A549 (cell line): ENCODE data around the gene IGSF9. TPM values are rescaled to one million over a fixed set of nuclear protein-coding genes. Genes with fewer than 3 reads are reported as not detected.
"Not testable (repeated sequence)": the region's sequence is repeated elsewhere in the genome, so short reads cannot be mapped to it uniquely, and the experiment has no call there.

ENCODE experiments used
- ATAC-seq, 2 experiments: fragments of 200-7000 bp in 1 of 2; fragments of >200 bp in 1 of 2; cut with Nextera tagmentation in 1 of 2; cut with Tn5 transposase in 1 of 2; 3 replicates each; pipeline versions ENCODE4 v1.8.0 to v1.9.1; 2018 to 2020; ENCODE audit warnings: mild to moderate bottlenecking in 1 of 2, moderate library complexity in 1 of 2
- CTCF ChIA-PET: fragments of 300-600 bp; sonication (Branson Sonifier 250); formaldehyde crosslinking; extraction: SDS; loops from one replicate; lab custom pipeline; 2021; ENCODE audit warnings: antibody characterized with exemption, inconsistent platforms; lab: Yijun Ruan, JAX
- POLR2A ChIA-PET: fragments of 350-600 bp; formaldehyde crosslinking; extraction: SDS; loops from one replicate; lab custom pipeline; 2021; ENCODE audit warnings: antibody characterized with exemption, inconsistent platforms; lab: Yijun Ruan, JAX
- DNase-seq, 2 experiments: peaks; one replicate each; pipeline versions ENCODE4 v3.0.0 to v3.0.0-alpha.2; 2011 to 2016; ENCODE audit warnings: low read depth in 1 of 2, low spot score in 1 of 2
- FAIRE-seq: peaks from 2 replicates; lab custom pipeline; 2011; peaks lifted over from hg19 to GRCh38; lab: Jason Lieb, UNC
- H3K27ac ChIP-seq, 2 experiments: fragments of >200 bp; sonication (Bioruptor Twin); formaldehyde crosslinking; 3 replicates each; pipeline ENCODE4 v1.5.1; 2016 to 2017
- H3K4me1 ChIP-seq: fragments of >200 bp; sonication (Bioruptor Twin); formaldehyde crosslinking; 3 replicates; pipeline ENCODE4 v1.6.1; 2016
- H3K4me2 ChIP-seq: fragments of >200 bp; sonication (Bioruptor Twin); formaldehyde crosslinking; 3 replicates; pipeline ENCODE4 v1.6.1; 2016
- H3K4me3 ChIP-seq: fragments of >200 bp; sonication (Bioruptor Twin); formaldehyde crosslinking; 3 replicates; pipeline ENCODE4 v1.5.1; 2016
- H3K9me3 ChIP-seq: fragments of >200 bp; sonication (Bioruptor Twin); formaldehyde crosslinking; 3 replicates; pipeline ENCODE4 v1.6.1; 2016
- BCL3 ChIP-seq: fragments of >200 bp; sonication (Bioruptor Twin); formaldehyde crosslinking; IDR thresholded peaks from 3 replicates; pipeline ENCODE4 v1.6.1; 2016
- BHLHE40 ChIP-seq: IDR thresholded peaks from 2 replicates; pipeline ENCODE4 v1.6.1; 2012; ENCODE audit warnings: low read depth, low read length, inconsistent platforms
- CBX8 ChIP-seq: fragments of 200-600 bp; sonication (generic); IDR thresholded peaks from 2 replicates; pipeline ENCODE4 v1.6.1; 2016
- CHD2 ChIP-seq: fragments of 150-350 bp; IDR thresholded peaks from 2 replicates; pipeline ENCODE4 v1.6.1; 2014; ENCODE audit warnings: low read length; ENCODE audit not compliant: partially characterized antibody
- CHD4 ChIP-seq: fragments of 200-600 bp; sonication (generic); IDR thresholded peaks from 2 replicates; pipeline ENCODE4 v1.6.1; 2016; ENCODE audit warnings: antibody characterized with exemption, mild to moderate bottlenecking, borderline replicate concordance
- E2F6 ChIP-seq: IDR thresholded peaks from 2 replicates; pipeline ENCODE4 v1.6.1; 2012; ENCODE audit warnings: low read depth, borderline replicate concordance
- EHMT2 ChIP-seq: fragments of 200-600 bp; sonication (generic); IDR thresholded peaks from 2 replicates; pipeline ENCODE4 v1.6.1; 2016; ENCODE audit warnings: antibody characterized with exemption, low read depth, mild to moderate bottlenecking, moderate library complexity
- ESRRA ChIP-seq: fragments of 150-350 bp; IDR thresholded peaks from 2 replicates; pipeline ENCODE4 v1.6.1; 2014; ENCODE audit warnings: mild to moderate bottlenecking, low read length, borderline replicate concordance
- FOSB ChIP-seq: fragments of 250-450 bp; sonication (Bioruptor Pico); IDR thresholded peaks from 2 replicates; pipeline ENCODE4 v1.5.0; 2020; ENCODE audit warnings: mild to moderate bottlenecking, moderate library complexity
- FOSL2 ChIP-seq, 2 experiments: fragments of 450-650 bp in 1 of 2; fragments of >200 bp in 1 of 2; sonication (Bioruptor Twin) in 1 of 2; formaldehyde crosslinking; IDR thresholded peaks; 2 replicates each; pipeline versions ENCODE4 v1.5.0 to v1.6.1; 2016 to 2020; ENCODE audit warnings: mild to moderate bottlenecking in 1 of 2, moderate library complexity in 1 of 2
- HDAC2 ChIP-seq: fragments of 200-600 bp; sonication (generic); IDR thresholded peaks from 2 replicates; pipeline ENCODE4 v1.6.1; 2016
- HEYL ChIP-seq: fragments of 250-450 bp; sonication (Bioruptor Pico); IDR thresholded peaks from 2 replicates; pipeline ENCODE4 v1.8.0; 2021; ENCODE audit warnings: mild to moderate bottlenecking, moderate library complexity
- HOXA7 ChIP-seq: fragments of 250-450 bp; sonication (Bioruptor Pico); IDR thresholded peaks from 2 replicates; pipeline ENCODE4 v1.5.0; 2020; ENCODE audit warnings: mild to moderate bottlenecking, moderate library complexity
- HOXB13 ChIP-seq: fragments of 250-450 bp; sonication (Bioruptor Pico); IDR thresholded peaks from 2 replicates; pipeline ENCODE4 v1.5.0; 2020; ENCODE audit warnings: low read depth, mild to moderate bottlenecking, moderate library complexity
- JUNB ChIP-seq: fragments of >200 bp; sonication (Bioruptor Twin); formaldehyde crosslinking; IDR thresholded peaks from 2 replicates; pipeline ENCODE4 v1.6.1; 2016
- KDM1A ChIP-seq: fragments of 200-600 bp; sonication (generic); IDR thresholded peaks from 2 replicates; pipeline ENCODE4 v1.6.1; 2016; ENCODE audit warnings: low read depth, mild to moderate bottlenecking
- NFE2L2 ChIP-seq: fragments of 150-350 bp; conservative IDR thresholded peaks from 2 replicates; pipeline ENCODE4 v1.6.1; 2014; ENCODE audit warnings: low read length
- NR3C1 ChIP-seq: fragments of >200 bp; sonication (Bioruptor Twin); formaldehyde crosslinking; IDR thresholded peaks from 3 replicates; pipeline ENCODE4 v1.6.1; 2017
- PBX3 ChIP-seq: IDR thresholded peaks from 2 replicates; pipeline ENCODE4 v1.6.1; 2012
- PHF8 ChIP-seq: fragments of 200-600 bp; sonication (generic); IDR thresholded peaks from 2 replicates; pipeline ENCODE4 v1.6.1; 2016; ENCODE audit warnings: low read depth, mild to moderate bottlenecking, antibody characterized with exemption, moderate library complexity, borderline replicate concordance
- RARB ChIP-seq: fragments of 250-450 bp; sonication (Bioruptor Pico); IDR thresholded peaks from 2 replicates; pipeline ENCODE4 v1.8.0; 2021; ENCODE audit warnings: mild to moderate bottlenecking, moderate library complexity
- RFX5 ChIP-seq: fragments of 450-650 bp; IDR thresholded peaks from 2 replicates; pipeline ENCODE4 v1.7.1; 2014; ENCODE audit warnings: antibody characterized with exemption, mild to moderate bottlenecking, moderate library complexity
- RNF2 ChIP-seq: fragments of 200-600 bp; sonication (generic); IDR thresholded peaks from 2 replicates; pipeline ENCODE4 v1.6.1; 2016; ENCODE audit warnings: low read depth, mild to moderate bottlenecking, antibody characterized with exemption, moderate library complexity, borderline replicate concordance
- TP53 ChIP-seq: fragments of 250-450 bp; sonication (Bioruptor Pico); IDR thresholded peaks from 2 replicates; pipeline ENCODE4 v1.5.0; 2021; ENCODE audit warnings: mild to moderate bottlenecking, moderate library complexity
- ZC3H11A ChIP-seq: fragments of 450-650 bp; IDR thresholded peaks from 2 replicates; pipeline ENCODE4 v1.6.1; 2014; ENCODE audit warnings: antibody characterized with exemption, mild to moderate bottlenecking
- ZSCAN20 ChIP-seq: fragments of 250-450 bp; sonication (Bioruptor Pico); IDR thresholded peaks from 2 replicates; pipeline ENCODE4 v1.8.0; 2022; ENCODE audit warnings: mild to moderate bottlenecking, moderate library complexity
- WGBS: methylation state at CpG from one replicate; pipeline ENCODE4 v1.1.6; 2017; ENCODE audit errors: missing lambda C conversion rate; 5-methylcytosine and 5-hydroxymethylcytosine counted together
- polyA plus RNA-seq, 4 experiments: library from polyadenylated mRNA; depleted of rRNA in 3 of 4; stranded (reverse); fragments of >200 nt; fragmentation: RNase III in 1 of 4; extraction: RNeasy Plus Mini Kit Qiagen cat#74134 plus additional on column Dnase treatment in 1 of 4; gene quantifications; 2 replicates in 3 of 4; 3 replicates in 1 of 4; pipeline ENCODE4 v1.2.3, GENCODE V29; 2011 to 2017

The IGSF9 gene
- polyA plus RNA-seq, 2 of the 4 experiments (the other 2 are of a cell fraction) = 0.06 to 0.54 TPM

- FAIRE-seq (no peak), ATAC-seq (no peak), DNase-seq (no peak)
- POLR2A ChIA-PET = no interaction called here
- no peak overlapping the region for H3K4me2 ChIP-seq
- CTCF ChIA-PET = interaction anchor here (1.3 kb wide), 1 partner anchor 775 kb away, joined by 3 read pairs; no protein-coding TSS in a partner anchor
- 53% methylated on average over 1 of the region's 1 CpG for WGBS
- no peak overlapping the region for H3K27ac ChIP-seq
- peaks cover 18% of the 10 kb centered on the region for H3K4me1 ChIP-seq
- no peak overlapping the region for H3K4me3 ChIP-seq
- H3K9me3 ChIP-seq = no peaks in the 10 kb centered on the region
- TF ChIP-seq NR3C1 (no peak), ZSCAN20 (CRISPR knock-in tag) (no peak), BHLHE40 (no peak), KDM1A (no peak)
These were observed 38.5 kb downstream of the IGSF9 start for GRCh38 chr1:159906960-159907359.

- FAIRE-seq, POLR2A ChIA-PET, DNase-seq, ATAC-seq, H3K4me3 ChIP-seq, H3K9me3 ChIP-seq, H3K27ac ChIP-seq, H3K4me1 ChIP-seq, H3K4me2 ChIP-seq: not testable (repeated sequence)
- WGBS = 77% methylated on average over 3 of the region's 3 CpGs
- CTCF ChIA-PET = interaction anchor here (0.6 to 4.0 kb wide), 4 partner anchors 11 to 460 kb away, joined by 4 to 34 read pairs (median 5); no protein-coding TSS in a partner anchor
These were observed 41.4 kb downstream of the IGSF9 start for GRCh38 chr1:159904036-159904435.

GRCh38 chr1:159902541-159902940 lies 42.9 kb downstream of the IGSF9 start:
- H3K27ac ChIP-seq = no peak overlapping the region
- H3K4me2 ChIP-seq = no peak overlapping the region
- no peak for ATAC-seq
- no peak for DNase-seq
- H3K4me3 ChIP-seq = no peak overlapping the region
- WGBS = 99% methylated on average over 3 of the region's 3 CpGs
- POLR2A ChIA-PET = interaction anchor here (0.7 kb wide), 1 partner anchor 15 kb away, joined by 3 read pairs; no protein-coding TSS in a partner anchor
- FAIRE-seq = no peak
- H3K9me3 ChIP-seq = no peaks in the 10 kb centered on the region
- no peak for TF ChIP-seq HOXB13
- TF ChIP-seq PBX3 = no peak
- no peak for TF ChIP-seq FOSL2 (IDR thresholded peaks at IDR 0.05)
- no peak for TF ChIP-seq FOSL2 (CRISPR knock-in tag; IDR thresholded peaks at IDR 0.05)
- no peak for TF ChIP-seq E2F6
- TF ChIP-seq HOXA7 (CRISPR knock-in tag) = no peak
- no peak for TF ChIP-seq CBX8
- no peak for TF ChIP-seq RARB
- TF ChIP-seq ESRRA = no peak
- no peak for TF ChIP-seq ZSCAN20 (CRISPR knock-in tag)
- no peak for TF ChIP-seq NR3C1
- no peak for TF ChIP-seq JUNB
- no peak for TF ChIP-seq RNF2
- no peak for TF ChIP-seq PHF8
- TF ChIP-seq EHMT2 = no peak
- TF ChIP-seq ZC3H11A = no peak
- no peak for TF ChIP-seq TP53 (CRISPR knock-in tag)
- no peak for TF ChIP-seq FOSB (CRISPR knock-in tag)
- CTCF ChIA-PET = interaction anchor here (1.3 to 4.0 kb wide), 4 partner anchors 9 to 105 kb away, joined by 3 to 34 read pairs (median 7); no protein-coding TSS in a partner anchor
- no peaks in the 10 kb centered on the region for H3K4me1 ChIP-seq

GRCh38 chr1:159900755-159901360 lies 44.6 kb downstream of the IGSF9 start:
- Histone ChIP-seq H3K4me1 (no peaks in the 10 kb centered on the region), H3K27ac (no peak overlapping the region), H3K4me2 (no peak overlapping the region), H3K9me3 (no peaks in the 10 kb centered on the region), H3K4me3 (no peak overlapping the region)
- ChIA-PET POLR2A (no interaction called here), CTCF (interaction anchor here (1.2 to 2.1 kb wide), 5 partner anchors 9 to 739 kb away, joined by 3 to 12 read pairs (median 7); no protein-coding TSS in a partner anchor)
- no peak for DNase-seq
- no peak for FAIRE-seq
- ATAC-seq = no peak
- 90% methylated on average over 2 of the region's 2 CpGs for WGBS
- no peak for TF ChIP-seq NFE2L2
- no peak for TF ChIP-seq CHD2
- TF ChIP-seq RFX5 = no peak
- no peak for TF ChIP-seq CHD4
- TF ChIP-seq BCL3 = no peak
- no peak for TF ChIP-seq PBX3
- TF ChIP-seq HDAC2 = no peak
- no peak for TF ChIP-seq PHF8
- no peak for TF ChIP-seq HEYL
- TF ChIP-seq E2F6 = no peak
